GM12891 (cell line): ENCODE results near the gene MON2.

Experiments used
- DNase-seq: peaks from one replicate; pipeline ENCODE4 v3.0.0; 2011; ENCODE audit warnings: low spot score; ENCODE audit not compliant: insufficient read length
- FAIRE-seq: peaks from 2 replicates; lab custom pipeline; 2011; peaks lifted over from hg19 to GRCh38; lab: Jason Lieb, UNC
- PAX5 ChIP-seq: IDR thresholded peaks from 2 replicates; pipeline ENCODE4 v1.6.1; 2011; ENCODE audit warnings: low read length, moderate library complexity, mild to moderate bottlenecking; ENCODE audit not compliant: insufficient read depth, severe bottlenecking
- POLR2A ChIP-seq: IDR thresholded peaks from 2 replicates; pipeline ENCODE4 v1.6.1; 2011; ENCODE audit warnings: low read depth, low read length, control low read depth
- POLR2AphosphoS5 ChIP-seq: IDR thresholded peaks from 2 replicates; pipeline ENCODE4 v1.6.1; 2011; ENCODE audit warnings: low read depth, low read length, control low read depth
- POU2F2 ChIP-seq: IDR thresholded peaks from 2 replicates; pipeline ENCODE4 v1.6.1; 2011; ENCODE audit warnings: low read depth, mild to moderate bottlenecking, control low read depth, low read length, moderate library complexity
- SPI1 ChIP-seq: IDR thresholded peaks from 2 replicates; pipeline ENCODE4 v1.6.1; 2011; ENCODE audit warnings: low read depth, low read length, control low read depth
- TAF1 ChIP-seq: IDR thresholded peaks from 2 replicates; pipeline ENCODE4 v1.6.1; 2011; ENCODE audit warnings: low read depth, low read length, control low read depth

Gene MON2

GRCh38 chr12:62603811-62604098 is 137.1 kb downstream of the MON2 start:
- FAIRE-seq (no peak), DNase-seq (no peak)
- no peak for TF ChIP-seq POLR2A
- TF ChIP-seq POU2F2 = no peak
- no peak for TF ChIP-seq POLR2AphosphoS5
- no peak for TF ChIP-seq SPI1
- TF ChIP-seq PAX5 = no peak
- no peak for TF ChIP-seq TAF1

- no peak for DNase-seq
- TF ChIP-seq POU2F2 (no peak), TAF1 (no peak), SPI1 (no peak)
- FAIRE-seq = no peak
Measured at GRCh38 chr12:62604373-62604772, 137.7 kb downstream of the MON2 start.

- DNase-seq (no peak), FAIRE-seq (no peak)
Measured at GRCh38 chr12:62604871-62605270, 138.2 kb downstream of the MON2 start.

GRCh38 chr12:62605981-62606380 is 139.4 kb downstream of the MON2 start:
- no peak for FAIRE-seq
- DNase-seq = no peak

More at GRCh38 chr12:62604871-62605270, 138.2 kb downstream of the MON2 start:
- TF ChIP-seq TAF1 (no peak), SPI1 (no peak), POLR2A (no peak), PAX5 (no peak), POLR2AphosphoS5 (no peak), POU2F2 (no peak)

GRCh38 chr12:62606654-62607053 is 140.0 kb downstream of the MON2 start:
- DNase-seq (no peak), FAIRE-seq (no peak)
- TF ChIP-seq POLR2AphosphoS5 (no peak), POLR2A (no peak), POU2F2 (no peak), SPI1 (no peak), TAF1 (no peak), PAX5 (no peak)

More at GRCh38 chr12:62605981-62606380, 139.4 kb downstream of the MON2 start:
- TF ChIP-seq PAX5 = no peak
- TF ChIP-seq POLR2AphosphoS5 = peak; percentile 0; the same call in 1 of the 2 replicates

GRCh38 chr12:62613081-62613480 is 146.5 kb downstream of the MON2 start:
- FAIRE-seq (no peak), DNase-seq (no peak)
- TF ChIP-seq SPI1 = no peak
- no peak for TF ChIP-seq POLR2AphosphoS5
- TF ChIP-seq PAX5 = no peak
- TF ChIP-seq POU2F2 = no peak
- no peak for TF ChIP-seq POLR2A
- no peak for TF ChIP-seq TAF1

GRCh38 chr12:62618319-62618718 is 151.7 kb downstream of the MON2 start:
- TF ChIP-seq POU2F2 (no peak), POLR2AphosphoS5 (no peak), POLR2A (no peak), SPI1 (no peak), PAX5 (no peak)
- DNase-seq = no peak

GRCh38 chr12:62618930-62619329 is 152.3 kb downstream of the MON2 start:
- FAIRE-seq = no peak
- TF ChIP-seq PAX5 (no peak), POLR2AphosphoS5 (no peak), SPI1 (no peak), TAF1 (no peak), POU2F2 (no peak), POLR2A (no peak)

More at GRCh38 chr12:62618319-62618718, 151.7 kb downstream of the MON2 start:
- FAIRE-seq = peak; percentile 5

GRCh38 chr12:62621101-62621638 is 154.5 kb downstream of the MON2 start:
- DNase-seq = no peak
- no peak for FAIRE-seq
- no peak for TF ChIP-seq TAF1

More at GRCh38 chr12:62618930-62619329, 152.3 kb downstream of the MON2 start:
- DNase-seq = no peak

GRCh38 chr12:62622177-62622576 is 155.6 kb downstream of the MON2 start:
- no peak for TF ChIP-seq POLR2AphosphoS5
- no peak for TF ChIP-seq POLR2A
- TF ChIP-seq POU2F2 = no peak
- no peak for TF ChIP-seq TAF1
- TF ChIP-seq SPI1 = no peak
- TF ChIP-seq PAX5 = no peak
- no peak for DNase-seq
- no peak for FAIRE-seq

GRCh38 chr12:62625228-62625627 is 158.6 kb downstream of the MON2 start:
- DNase-seq (no peak), FAIRE-seq (no peak)
- TF ChIP-seq POLR2AphosphoS5 = no peak
- TF ChIP-seq TAF1 = no peak
- no peak for TF ChIP-seq PAX5
- no peak for TF ChIP-seq POLR2A
- no peak for TF ChIP-seq SPI1
- TF ChIP-seq POU2F2 = no peak
